SU-DHL-6 (cell line): ENCODE data around the gene TPD52L2.

Experiments used
- EZH2phosphoT487 ChIP-seq: fragments of 200-600 bp; sonication (generic), shearing (Covaris generic); conservative IDR thresholded peaks from 2 replicates; pipeline ENCODE4 v1.6.1; 2018; ENCODE audit warnings: mild to moderate bottlenecking, antibody characterized with exemption, low read length, moderate library complexity, mixed read lengths
- TF ChIP-seq, protein P1 (sequence below): fragments of 200-600 bp; sonication (generic); IDR thresholded peaks from one replicate; pipeline ENCODE4 v1.5.1; 2017; ENCODE audit warnings: antibody characterized with exemption, mild to moderate bottlenecking, low read length, moderate library complexity; ENCODE audit not compliant: insufficient read depth, poor library complexity, severe bottlenecking

DNA sequence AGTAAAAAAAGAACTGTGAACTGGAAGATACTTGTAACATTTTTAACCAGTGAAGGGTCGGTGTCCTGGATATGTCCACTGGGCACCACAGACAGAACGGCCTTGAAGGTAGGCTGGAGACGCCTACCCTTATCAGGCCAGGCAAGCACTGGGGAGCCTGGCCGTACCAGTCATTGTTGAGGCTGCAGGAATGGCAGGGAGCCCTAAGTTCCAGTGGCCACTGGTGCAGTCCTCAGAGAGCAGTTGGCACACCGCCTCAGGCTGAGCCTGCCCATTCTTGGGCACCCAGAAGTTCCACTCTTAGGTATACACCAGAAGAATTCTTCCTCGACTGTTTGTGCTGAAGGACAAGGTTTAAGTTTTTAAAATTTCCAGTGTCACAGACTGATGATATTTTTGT is 50.4 kb downstream of the TPD52L2 start:
- TF ChIP-seq, protein P1, sequence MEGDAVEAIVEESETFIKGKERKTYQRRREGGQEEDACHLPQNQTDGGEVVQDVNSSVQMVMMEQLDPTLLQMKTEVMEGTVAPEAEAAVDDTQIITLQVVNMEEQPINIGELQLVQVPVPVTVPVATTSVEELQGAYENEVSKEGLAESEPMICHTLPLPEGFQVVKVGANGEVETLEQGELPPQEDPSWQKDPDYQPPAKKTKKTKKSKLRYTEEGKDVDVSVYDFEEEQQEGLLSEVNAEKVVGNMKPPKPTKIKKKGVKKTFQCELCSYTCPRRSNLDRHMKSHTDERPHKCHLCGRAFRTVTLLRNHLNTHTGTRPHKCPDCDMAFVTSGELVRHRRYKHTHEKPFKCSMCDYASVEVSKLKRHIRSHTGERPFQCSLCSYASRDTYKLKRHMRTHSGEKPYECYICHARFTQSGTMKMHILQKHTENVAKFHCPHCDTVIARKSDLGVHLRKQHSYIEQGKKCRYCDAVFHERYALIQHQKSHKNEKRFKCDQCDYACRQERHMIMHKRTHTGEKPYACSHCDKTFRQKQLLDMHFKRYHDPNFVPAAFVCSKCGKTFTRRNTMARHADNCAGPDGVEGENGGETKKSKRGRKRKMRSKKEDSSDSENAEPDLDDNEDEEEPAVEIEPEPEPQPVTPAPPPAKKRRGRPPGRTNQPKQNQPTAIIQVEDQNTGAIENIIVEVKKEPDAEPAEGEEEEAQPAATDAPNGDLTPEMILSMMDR, result no peak
- no peak for TF ChIP-seq EZH2phosphoT487
